Thoracic aorta (tissue), 2 donors: Measurements from ENCODE around the gene DPCD. TPM values are rescaled to one million over a fixed set of nuclear protein-coding genes. Genes with fewer than 3 reads are reported as not detected.
"Not testable (repeated sequence)": the region's sequence is repeated elsewhere in the genome, so short reads cannot be mapped to it uniquely, and the experiment has no call there.

Source experiments
- ATAC-seq: fragments of 150-250 bp; one replicate; pipeline ENCODE4 v1.8.0; 2017; ENCODE audit warnings: low read depth; ENCODE audit not compliant: insufficient number of reproducible peaks, low FRiP score
- DNase-seq: peaks from one replicate; pipeline ENCODE4 v3.0.0-alpha.2; 2020; ENCODE audit warnings: low spot score
- H3K27ac ChIP-seq, 2 donors: fragments of 200-600 bp; sonication (generic); 1 replicate in 1 of 2; 2 replicates in 1 of 2; pipeline ENCODE4 v1.5.1; 2016; ENCODE audit warnings: mild to moderate bottlenecking in 2 of 2, moderate library complexity in 2 of 2
- H3K27me3 ChIP-seq: fragments of 200-600 bp; sonication (generic); replicated peaks from 2 replicates; pipeline ENCODE4 v1.6.0; 2016; ENCODE audit warnings: mild to moderate bottlenecking; ENCODE audit not compliant: insufficient read depth
- H3K36me3 ChIP-seq: fragments of 200-600 bp; sonication (generic); one replicate; pipeline ENCODE4 v1.5.1; 2016
- H3K4me1 ChIP-seq, 2 donors: fragments of 200-600 bp; sonication (generic); 1 replicate in 1 of 2; 2 replicates in 1 of 2; pipeline versions ENCODE4 v1.5.1 to v1.6.0; 2016; ENCODE audit warnings: low read depth in 2 of 2, mild to moderate bottlenecking in 1 of 2; ENCODE audit not compliant: control insufficient read depth in 1 of 2
- H3K4me3 ChIP-seq: fragments of 200-600 bp; sonication (generic); 2 replicates; pipeline ENCODE4 v1.5.1; 2016; ENCODE audit warnings: mild to moderate bottlenecking
- H3K9me3 ChIP-seq: fragments of 200-600 bp; sonication (generic); 2 replicates; pipeline ENCODE4 v1.5.1; 2016
- total RNA-seq, 2 donors: library from RNA; depleted of rRNA; stranded (reverse); fragments of >200 nt; gene quantifications; one replicate each; pipeline versions ENCODE4 v1.1.0 to v1.2.3, GENCODE V29; 2016
- TF ChIP-seq, protein P1 (sequence below): fragments of 200-600 bp; sonication (generic); IDR thresholded peaks from one replicate; pipeline ENCODE4 v1.5.1; 2019; ENCODE audit warnings: antibody characterized with exemption

DPCD gene
- total RNA-seq, 2 donors from 2014 or later: 12.6 to 22.9 TPM

DNA sequence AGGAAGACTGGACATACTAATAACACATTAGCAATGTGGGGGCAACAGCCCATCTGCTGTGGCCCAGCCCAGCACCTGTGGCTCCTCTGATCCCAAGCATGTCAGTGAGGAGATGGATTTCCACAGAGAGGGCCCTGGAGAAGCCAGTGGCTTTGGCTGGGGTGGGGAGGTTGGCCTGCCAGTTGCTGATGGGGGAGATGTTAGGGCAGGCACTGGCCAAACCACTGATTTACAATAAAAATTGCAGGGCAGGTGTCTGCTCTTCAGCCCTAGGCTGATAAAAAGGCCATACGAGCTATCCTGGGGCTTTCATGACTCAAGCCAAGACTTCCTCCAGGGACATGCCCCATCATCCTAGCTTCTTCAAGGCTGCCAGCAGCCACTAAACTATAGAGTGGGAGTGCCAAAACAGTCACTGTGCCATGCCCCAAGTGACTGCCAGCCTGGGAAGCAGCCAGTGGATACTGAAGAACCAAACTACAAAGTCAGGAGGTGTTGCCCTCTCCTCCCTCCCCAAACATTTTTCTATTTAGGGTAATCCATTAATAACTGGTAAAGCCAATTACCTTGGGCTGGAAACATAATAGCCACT, 37.8 kb downstream of the DPCD start:
- Histone ChIP-seq H3K9me3 (no peaks in the 10 kb centered on the region), H3K4me3 (no peak overlapping the region), H3K4me1 (no peaks in the 10 kb centered on the region), H3K36me3 (peaks cover 29% of the 10 kb centered on the region), H3K27ac (no peak overlapping the region), H3K27me3 (no peaks in the 10 kb centered on the region)
- DNase-seq (no peak), ATAC-seq (no peak)
- TF ChIP-seq, protein P1, sequence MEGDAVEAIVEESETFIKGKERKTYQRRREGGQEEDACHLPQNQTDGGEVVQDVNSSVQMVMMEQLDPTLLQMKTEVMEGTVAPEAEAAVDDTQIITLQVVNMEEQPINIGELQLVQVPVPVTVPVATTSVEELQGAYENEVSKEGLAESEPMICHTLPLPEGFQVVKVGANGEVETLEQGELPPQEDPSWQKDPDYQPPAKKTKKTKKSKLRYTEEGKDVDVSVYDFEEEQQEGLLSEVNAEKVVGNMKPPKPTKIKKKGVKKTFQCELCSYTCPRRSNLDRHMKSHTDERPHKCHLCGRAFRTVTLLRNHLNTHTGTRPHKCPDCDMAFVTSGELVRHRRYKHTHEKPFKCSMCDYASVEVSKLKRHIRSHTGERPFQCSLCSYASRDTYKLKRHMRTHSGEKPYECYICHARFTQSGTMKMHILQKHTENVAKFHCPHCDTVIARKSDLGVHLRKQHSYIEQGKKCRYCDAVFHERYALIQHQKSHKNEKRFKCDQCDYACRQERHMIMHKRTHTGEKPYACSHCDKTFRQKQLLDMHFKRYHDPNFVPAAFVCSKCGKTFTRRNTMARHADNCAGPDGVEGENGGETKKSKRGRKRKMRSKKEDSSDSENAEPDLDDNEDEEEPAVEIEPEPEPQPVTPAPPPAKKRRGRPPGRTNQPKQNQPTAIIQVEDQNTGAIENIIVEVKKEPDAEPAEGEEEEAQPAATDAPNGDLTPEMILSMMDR: no peak

DNA sequence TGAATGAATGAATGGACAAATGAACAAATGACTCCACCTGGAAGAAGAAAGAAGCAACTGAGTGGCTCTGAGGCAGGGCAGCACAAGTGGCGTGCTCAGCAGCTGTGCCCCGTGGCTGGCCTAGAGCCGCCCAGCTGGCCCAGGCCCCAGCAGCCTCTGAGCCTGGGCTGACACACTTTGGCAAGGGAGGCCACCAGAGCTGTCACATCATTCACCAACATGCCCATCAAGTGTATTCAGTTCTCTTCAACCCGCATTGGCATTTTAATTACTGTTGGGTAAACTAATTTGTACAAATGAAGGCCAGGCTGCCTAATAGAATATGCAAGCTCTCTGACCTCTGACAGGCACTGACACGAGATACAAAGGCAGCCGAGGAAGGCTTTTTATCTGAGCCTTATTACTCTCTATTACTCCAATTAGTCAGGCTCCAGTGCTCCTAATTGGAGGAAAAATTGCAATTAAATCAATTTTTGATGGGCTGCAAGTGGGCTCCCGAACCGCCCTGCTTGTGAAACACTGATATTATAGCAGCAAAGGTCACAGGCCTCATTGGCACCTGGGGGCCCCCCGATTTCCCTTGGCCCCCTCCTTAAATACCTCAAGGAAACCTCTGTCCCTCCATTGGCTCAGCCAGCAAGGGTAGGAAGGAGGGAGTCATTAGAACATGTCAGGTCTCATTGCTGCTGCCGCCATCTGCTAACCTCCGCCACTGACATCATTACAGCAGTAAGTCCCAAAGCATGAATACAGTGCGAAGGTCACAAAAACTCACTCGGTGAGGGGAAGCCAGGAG, 41.9 kb downstream of the DPCD start:
- TF ChIP-seq, protein P1: no peak
- H3K27ac ChIP-seq: no peak overlapping the region
- H3K27me3 ChIP-seq: no peaks in the 10 kb centered on the region
- no peak overlapping the region for H3K4me3 ChIP-seq
- no peak for DNase-seq
- no peak for ATAC-seq
- no peaks in the 10 kb centered on the region for H3K9me3 ChIP-seq
- H3K4me1 ChIP-seq: no peaks in the 10 kb centered on the region
- peaks cover 13% of the 10 kb centered on the region for H3K36me3 ChIP-seq

DNA sequence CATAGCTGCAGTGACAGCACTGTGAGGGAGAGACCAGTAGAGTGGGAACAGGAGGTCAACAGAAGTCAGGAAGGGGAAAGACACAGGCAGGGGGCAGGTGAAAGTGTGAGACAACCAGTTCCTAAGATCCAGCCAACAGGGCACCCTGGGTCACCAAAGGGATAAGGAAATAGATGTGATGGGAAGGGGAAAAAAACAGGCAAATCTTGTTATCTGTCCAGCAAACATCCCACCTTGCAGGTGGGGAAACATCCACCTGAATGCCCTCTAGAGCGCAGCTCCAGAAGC, 42.5 kb downstream of the DPCD start:
- Histone ChIP-seq H3K27ac (no peak overlapping the region), H3K9me3 (no peaks in the 10 kb centered on the region), H3K4me1 (no peaks in the 10 kb centered on the region), H3K4me3 (no peak overlapping the region), H3K27me3 (no peaks in the 10 kb centered on the region), H3K36me3 (peaks cover 10% of the 10 kb centered on the region)
- DNase-seq (no peak), ATAC-seq (no peak)
- TF ChIP-seq, protein P1: no peak

DNA sequence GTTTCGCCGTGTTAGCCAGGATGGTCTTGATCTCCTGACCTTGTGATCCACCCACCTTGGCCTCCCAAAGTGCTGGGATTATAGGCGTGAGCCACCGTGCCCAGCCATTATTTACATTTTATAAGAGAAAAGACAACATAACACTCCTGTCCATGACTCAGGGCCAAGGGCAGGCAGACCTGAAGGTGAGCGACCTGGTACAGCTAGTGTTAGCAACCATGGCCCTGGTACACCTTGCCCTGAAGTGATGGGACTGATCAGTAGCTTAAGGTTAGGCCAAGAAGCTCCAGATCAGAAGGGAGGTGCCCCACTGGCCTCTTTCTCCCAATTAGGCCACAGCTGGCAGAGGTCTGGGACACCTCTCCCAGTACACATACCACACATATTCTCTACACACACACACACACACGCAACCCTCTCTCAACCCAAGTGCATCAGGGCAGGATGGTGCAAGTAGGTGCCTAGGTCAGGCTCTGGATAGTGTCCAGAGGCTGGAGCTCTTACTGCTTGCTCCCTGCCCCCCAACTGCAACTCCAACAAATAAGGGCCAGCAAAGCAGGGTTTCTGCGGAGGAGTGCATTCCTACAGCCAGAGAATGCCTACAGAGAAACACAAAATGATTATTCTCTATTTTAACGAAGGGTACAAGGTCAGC, 43.8 kb downstream of the DPCD start:
- Histone ChIP-seq H3K4me1 (no peaks in the 10 kb centered on the region), H3K36me3 (peaks cover 8% of the 10 kb centered on the region), H3K4me3 (no peak overlapping the region), H3K27me3 (no peaks in the 10 kb centered on the region), H3K9me3 (no peaks in the 10 kb centered on the region), H3K27ac (no peak overlapping the region)
- ATAC-seq: no peak
- DNase-seq: no peak
- TF ChIP-seq, protein P1: no peak

DNA sequence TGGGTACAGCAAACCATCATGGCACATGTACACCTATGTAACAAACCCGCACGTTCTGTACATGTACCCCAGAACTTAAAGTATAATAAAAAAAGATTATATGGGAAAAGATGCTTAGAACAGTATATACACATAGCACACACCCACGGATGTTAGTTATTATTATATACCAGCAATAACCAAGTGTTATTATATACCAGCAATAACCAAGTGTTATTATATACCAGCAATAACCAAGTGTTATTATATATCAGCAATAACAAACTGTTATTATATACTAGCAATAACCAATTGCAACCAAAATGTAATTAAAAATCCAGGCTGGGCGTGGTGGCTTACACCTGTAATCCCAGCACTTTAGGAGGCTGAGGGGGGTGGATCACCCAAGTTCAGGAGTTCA, 45.4 kb downstream of the DPCD start:
- DNase-seq, H3K27ac ChIP-seq, H3K9me3 ChIP-seq, ATAC-seq, H3K4me3 ChIP-seq, H3K27me3 ChIP-seq, H3K4me1 ChIP-seq: not testable (repeated sequence)
- peaks cover 16% of the 10 kb centered on the region for H3K36me3 ChIP-seq
